Mucosa of stomach (tissue), 1 donor: ENCODE measurements around the gene FAM156B.
"Not testable (repeated sequence)": the region's sequence is repeated elsewhere in the genome, so short reads cannot be mapped to it uniquely, and the experiment has no call there.

Experiments used
- H3K27me3 ChIP-seq: one replicate; pipeline ENCODE4 v1.7.0; 2013; ENCODE audit warnings: mild to moderate bottlenecking, low read length; ENCODE audit not compliant: control insufficient read depth, insufficient read depth
- H3K36me3 ChIP-seq: one replicate; pipeline ENCODE4 v1.7.0; 2013; ENCODE audit warnings: low read length; ENCODE audit not compliant: control insufficient read depth, insufficient read depth
- H3K4me1 ChIP-seq: one replicate; pipeline ENCODE4 v1.7.0; 2013; ENCODE audit warnings: mild to moderate bottlenecking, low read length; ENCODE audit not compliant: control insufficient read depth, insufficient read depth
- H3K4me3 ChIP-seq: one replicate; pipeline ENCODE4 v1.7.0; 2013; ENCODE audit warnings: low read length
- H3K9ac ChIP-seq: one replicate; pipeline ENCODE4 v1.7.0; 2013; ENCODE audit warnings: mild to moderate bottlenecking, low read length, moderate library complexity
- H3K9me3 ChIP-seq: one replicate; pipeline ENCODE4 v1.7.0; 2013; ENCODE audit warnings: mild to moderate bottlenecking, low read length, moderate library complexity; ENCODE audit not compliant: control insufficient read depth
- donor health status: Pancreatic carcinoma.

Gene FAM156B, protein sequence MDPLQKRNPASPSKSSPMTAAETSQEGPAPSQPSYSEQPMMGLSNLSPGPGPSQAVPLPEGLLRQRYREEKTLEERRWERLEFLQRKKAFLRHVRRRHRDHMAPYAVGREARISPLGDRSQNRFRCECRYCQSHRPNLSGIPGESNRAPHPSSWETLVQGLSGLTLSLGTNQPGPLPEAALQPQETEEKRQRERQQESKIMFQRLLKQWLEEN

GRCh38 chrX:52896855-52897709 lies at the start of gene FAM156B:
TSS of gene FAM156B (plus strand) at chrX:52897330. CDS start at chrX:52907226, 9,896 bp downstream.
- H3K9me3 ChIP-seq, H3K27me3 ChIP-seq, H3K36me3 ChIP-seq, H3K9ac ChIP-seq, H3K4me3 ChIP-seq, H3K4me1 ChIP-seq: not testable (repeated sequence)

- Histone ChIP-seq H3K4me3 (no peak overlapping the region), H3K4me1 (no peaks in the 10 kb centered on the region), H3K27me3 (no peaks in the 10 kb centered on the region), H3K9me3 (no peaks in the 10 kb centered on the region), H3K36me3 (no peaks in the 10 kb centered on the region), H3K9ac (no peak overlapping the region)
Measured at GRCh38 chrX:52852110-52852860, 44.8 kb upstream of the FAM156B start.

- H3K27me3 ChIP-seq, H3K9me3 ChIP-seq, H3K4me3 ChIP-seq, H3K36me3 ChIP-seq, H3K9ac ChIP-seq, H3K4me1 ChIP-seq: not testable (repeated sequence)
Measured at GRCh38 chrX:52856991-52857525, 40.1 kb upstream of the FAM156B start.

DNA sequence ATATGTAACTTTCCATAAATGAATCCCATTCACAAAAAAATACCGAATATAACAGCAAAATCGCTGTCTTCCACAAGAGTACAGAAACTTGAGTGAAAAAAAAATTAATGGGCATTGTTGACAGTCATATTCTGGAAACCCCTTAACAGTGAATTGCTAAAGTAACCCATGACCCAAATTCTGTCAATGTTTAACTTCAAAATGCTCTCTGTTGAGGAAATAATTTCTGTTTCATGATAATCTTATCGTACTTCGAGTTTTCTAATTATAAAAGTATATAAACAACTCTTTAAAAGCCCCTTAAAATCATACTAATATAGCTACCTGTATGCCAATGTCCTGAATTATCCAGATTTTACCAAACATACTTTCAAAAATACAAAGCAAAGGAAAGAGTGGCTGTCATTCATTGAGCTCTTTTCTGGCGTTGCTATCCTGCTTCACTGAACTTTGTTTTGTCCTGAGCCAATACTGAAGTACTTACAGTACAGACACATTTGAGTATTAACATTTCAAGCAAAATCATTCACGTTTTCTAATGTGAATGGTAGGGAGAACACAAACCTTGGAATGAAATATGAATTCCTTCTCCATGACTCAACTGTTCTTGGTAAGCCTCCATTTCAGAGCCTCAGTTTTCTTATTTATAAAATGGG lies 31.7 kb upstream of the FAM156B start:
- Histone ChIP-seq H3K27me3 (no peaks in the 10 kb centered on the region), H3K9ac (no peak overlapping the region), H3K36me3 (no peaks in the 10 kb centered on the region), H3K4me3 (no peak overlapping the region), H3K4me1 (no peaks in the 10 kb centered on the region), H3K9me3 (no peaks in the 10 kb centered on the region)

DNA sequence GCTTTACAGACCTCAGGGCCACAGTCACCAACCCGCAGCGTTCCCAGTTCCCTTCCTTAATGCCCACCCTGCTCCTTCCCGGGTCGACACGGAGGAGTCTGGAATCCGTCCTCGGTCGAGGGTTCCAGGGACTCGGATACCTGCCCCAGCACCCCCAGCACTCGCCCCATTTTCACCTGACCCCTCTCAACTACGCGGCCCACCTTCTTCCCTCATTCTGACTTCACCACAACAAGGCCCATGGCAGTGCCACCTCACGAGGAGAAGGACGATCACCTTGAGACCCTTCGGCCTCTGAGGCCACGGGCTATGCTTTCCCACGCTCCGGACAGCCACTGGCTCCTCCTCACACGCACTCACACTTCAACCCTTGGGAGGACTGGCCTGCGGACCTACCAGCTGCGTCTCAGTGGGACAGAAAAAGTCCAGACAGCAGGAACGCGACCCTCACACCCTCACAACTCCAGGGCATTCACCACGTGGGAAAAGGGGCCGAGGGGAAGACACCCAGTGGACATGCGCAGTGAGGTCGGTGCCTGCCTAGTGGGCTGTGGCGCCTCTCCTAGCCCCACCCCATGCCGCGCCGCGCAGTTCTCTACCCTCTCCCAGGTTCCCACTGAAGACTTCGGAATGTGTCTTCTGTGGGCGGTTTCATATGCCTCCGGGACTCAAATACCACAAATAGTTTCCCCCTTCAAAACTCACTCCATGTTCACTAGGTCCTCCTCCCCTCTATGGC lies 29.4 kb upstream of the FAM156B start, which contains the start of gene XAGE3:
Gene XAGE3, minus strand, starts transcription at position 474 of the 739 bp plus-strand sequence. CDS start 950 bp downstream, outside the sequence.
- no peaks in the 10 kb centered on the region for H3K27me3 ChIP-seq
- no peak within 1 kb of the TSS for H3K9ac ChIP-seq
- no peaks in the 10 kb centered on the region for H3K9me3 ChIP-seq
- H3K4me3 ChIP-seq, result no peak within 1 kb of the TSS
- H3K4me1 ChIP-seq, result no peaks in the 10 kb centered on the region
- H3K36me3 ChIP-seq, result no peaks in the 10 kb centered on the region

DNA sequence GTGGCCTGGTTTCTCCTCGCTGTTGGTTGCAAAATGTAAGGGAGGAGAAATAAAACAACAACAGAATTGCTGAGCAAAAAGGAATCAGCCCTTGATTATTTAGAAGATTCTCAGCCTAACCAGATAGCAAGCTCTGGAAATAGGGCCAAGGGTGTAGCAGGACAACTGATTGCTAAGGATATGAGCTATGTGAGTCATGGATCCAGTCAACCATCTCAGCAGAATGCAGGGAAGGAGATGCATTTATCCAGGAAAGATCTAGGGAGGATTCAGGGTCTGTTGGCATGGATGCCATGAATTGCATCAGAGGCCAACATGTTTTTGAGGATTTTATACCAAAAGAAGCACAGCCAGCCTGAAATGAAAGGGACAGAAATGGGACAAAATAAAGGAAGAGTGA lies 27.1 kb upstream of the FAM156B start:
- no peaks in the 10 kb centered on the region for H3K27me3 ChIP-seq
- no peaks in the 10 kb centered on the region for H3K9me3 ChIP-seq
- no peaks in the 10 kb centered on the region for H3K4me1 ChIP-seq
- no peak overlapping the region for H3K9ac ChIP-seq
- H3K36me3 ChIP-seq, result no peaks in the 10 kb centered on the region
- no peak overlapping the region for H3K4me3 ChIP-seq

DNA sequence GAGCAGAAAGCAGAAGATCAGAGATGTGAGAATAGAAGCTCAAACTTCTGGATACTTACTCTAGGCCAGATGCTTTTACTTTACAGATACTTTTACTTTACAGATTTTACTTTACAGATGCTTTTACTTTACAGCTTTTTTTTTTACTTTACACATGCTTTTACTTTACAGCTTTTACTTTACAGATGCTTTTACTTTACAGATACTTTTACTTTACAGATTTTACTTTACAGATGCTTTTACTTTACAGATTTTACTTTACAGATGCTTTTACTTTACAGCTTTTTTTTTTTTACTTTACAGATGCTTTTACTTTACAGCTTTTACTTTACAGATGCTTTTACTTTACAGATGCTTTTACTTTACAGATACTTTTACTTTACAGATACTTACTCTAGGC lies 23.3 kb upstream of the FAM156B start:
- H3K9ac ChIP-seq, H3K36me3 ChIP-seq, H3K4me1 ChIP-seq, H3K27me3 ChIP-seq, H3K4me3 ChIP-seq, H3K9me3 ChIP-seq: not testable (repeated sequence)

DNA sequence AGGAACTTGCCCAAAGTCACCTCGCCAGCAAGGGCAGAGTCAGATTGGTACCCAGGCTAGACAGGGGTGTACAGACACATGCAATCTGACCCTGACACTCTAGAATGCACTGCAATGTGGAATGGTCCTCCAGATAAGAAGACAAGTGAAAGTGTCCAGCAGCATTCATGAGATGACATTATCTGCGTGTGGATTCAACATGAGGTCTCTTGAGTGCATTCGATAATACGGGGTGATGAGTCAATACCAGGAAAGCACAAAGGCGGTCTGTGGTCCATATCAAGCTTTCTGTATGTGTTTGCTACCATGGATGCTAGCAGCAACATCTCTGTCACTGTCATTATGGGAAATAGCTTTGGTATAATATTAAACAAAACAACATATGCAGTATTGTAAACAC lies 22.5 kb upstream of the FAM156B start:
- Histone ChIP-seq H3K27me3 (no peaks in the 10 kb centered on the region), H3K36me3 (no peaks in the 10 kb centered on the region), H3K9me3 (no peaks in the 10 kb centered on the region), H3K9ac (no peak overlapping the region), H3K4me1 (no peaks in the 10 kb centered on the region), H3K4me3 (no peak overlapping the region)

DNA sequence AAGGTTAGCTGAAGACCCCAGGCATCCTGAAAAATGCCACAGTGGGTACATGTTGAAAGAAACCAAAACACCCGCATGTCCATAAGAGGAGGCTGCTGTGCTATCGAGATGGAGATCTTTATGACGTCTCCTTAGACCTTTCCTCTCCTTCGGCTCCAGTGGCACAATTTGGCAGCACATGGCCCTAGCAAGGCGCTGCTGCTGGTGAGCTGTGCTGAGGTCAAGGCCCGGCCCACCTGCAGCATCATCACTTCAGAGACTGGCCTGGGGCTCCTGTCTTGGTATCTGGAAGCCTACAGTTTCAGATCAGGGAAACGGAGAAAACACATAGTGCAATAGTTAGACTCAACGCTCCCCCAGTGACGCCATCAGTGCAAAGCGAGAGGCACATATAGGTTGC lies 21.7 kb upstream of the FAM156B start:
- not testable (repeated sequence) for H3K4me1 ChIP-seq, H3K9ac ChIP-seq, H3K4me3 ChIP-seq, H3K27me3 ChIP-seq, H3K9me3 ChIP-seq, H3K36me3 ChIP-seq

DNA sequence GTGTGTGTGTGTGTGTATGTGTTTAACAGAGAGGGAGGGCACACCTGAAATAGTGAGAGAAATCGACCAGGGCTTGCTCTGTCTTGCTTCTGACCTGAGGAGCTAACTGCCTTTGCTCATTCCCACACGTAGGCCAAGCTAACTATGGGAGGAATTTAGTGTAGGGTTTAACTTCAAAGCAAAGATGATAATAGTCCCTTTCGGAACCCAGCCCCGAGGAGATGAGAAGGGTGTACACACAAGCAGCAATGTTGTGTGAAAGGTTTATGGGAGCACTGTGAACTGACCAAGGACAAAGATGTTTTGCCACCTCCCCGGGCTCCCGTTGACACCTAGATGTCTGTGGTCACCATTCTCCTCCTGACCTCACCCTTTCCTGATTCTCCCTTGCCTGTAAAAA lies 20.7 kb upstream of the FAM156B start:
- H3K27me3 ChIP-seq, H3K4me1 ChIP-seq, H3K9me3 ChIP-seq, H3K9ac ChIP-seq, H3K4me3 ChIP-seq, H3K36me3 ChIP-seq: not testable (repeated sequence)

DNA sequence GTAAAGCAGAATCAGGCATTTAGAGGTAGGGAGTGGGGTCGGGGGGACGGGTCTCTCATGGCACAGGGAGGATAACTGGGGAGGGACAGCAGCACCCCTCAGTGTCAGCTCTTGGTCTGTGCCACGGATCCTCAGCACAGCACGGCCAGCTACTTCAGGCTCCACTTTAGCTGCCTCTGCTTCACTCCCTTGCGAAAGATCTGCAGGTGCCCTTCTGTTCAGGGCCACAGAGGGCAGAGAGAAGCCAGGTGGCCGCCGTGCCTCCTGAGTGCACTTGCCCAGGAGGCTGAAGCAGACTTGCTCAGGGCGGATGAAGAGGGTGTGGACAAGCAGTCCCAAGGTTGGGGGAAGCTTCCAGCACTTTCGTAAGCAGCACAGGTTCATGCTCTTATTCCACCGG lies 9.7 kb upstream of the FAM156B start:
- H3K9me3 ChIP-seq, H3K4me3 ChIP-seq, H3K4me1 ChIP-seq, H3K27me3 ChIP-seq, H3K36me3 ChIP-seq, H3K9ac ChIP-seq: not testable (repeated sequence)
